Measurements from ENCODE around the gene HOXA9. TPM values are rescaled to one million over a fixed set of nuclear protein-coding genes. Genes with fewer than 3 reads are reported as not detected.
A peak's percentile ranks its signal among the peaks of the same experiment; 100 is the strongest.

The HOXA9 gene
- total and polyA plus RNA-seq, 2 experiments from 2014 or later, result not detected

DNA sequence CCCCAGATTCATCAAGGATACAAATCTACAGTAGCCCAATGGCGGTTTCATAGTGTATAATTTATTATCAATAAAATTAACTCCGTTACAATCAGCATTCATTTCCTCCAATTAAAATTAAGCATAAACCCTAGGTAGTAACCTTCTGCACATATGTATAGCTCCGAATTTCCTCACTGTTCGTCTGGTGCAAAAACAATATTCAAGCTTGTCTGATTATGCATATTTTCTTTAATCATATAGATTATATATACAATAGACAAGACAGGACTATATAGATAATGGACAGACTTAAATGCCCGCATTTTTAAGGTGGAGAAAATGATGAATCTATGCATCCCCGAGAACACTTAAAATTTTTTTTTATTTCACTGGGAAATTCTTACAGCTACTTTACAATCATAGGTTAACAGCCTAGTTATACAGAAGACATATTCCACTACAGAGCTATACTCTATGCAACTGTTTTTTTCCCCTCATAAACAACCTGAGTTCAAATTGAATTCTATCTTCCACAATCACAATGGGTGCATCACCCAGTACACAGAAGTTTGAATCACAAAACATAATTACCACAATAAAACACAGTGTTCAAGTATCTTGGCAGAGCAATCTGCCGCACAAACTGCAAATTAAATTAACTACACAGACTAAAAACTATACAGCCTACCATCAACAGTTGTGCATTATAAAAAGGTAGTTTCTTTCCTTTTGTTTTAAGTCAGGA is 2.6 kb downstream of the HOXA9 start:
- H3K4me3 ChIP-seq, result no peak overlapping the region
- peaks cover 100% of the 10 kb centered on the region for H3K27me3 ChIP-seq

GRCh38 chr7:27161721-27162560 is 3.4 kb downstream of the HOXA9 start:
- Histone ChIP-seq H3K36me3 (no peaks in the 10 kb centered on the region), H3K27ac (no peak overlapping the region), H3K9me3 (ENCODE audit: low read depth) (no peaks in the 10 kb centered on the region), H3K27me3 (peaks cover 100% of the 10 kb centered on the region), H3K4me3 (peak overlapping the region; percentile 45), H3K4me1 (ENCODE audit: low read depth) (no peaks in the 10 kb centered on the region)
- DNase-seq (ENCODE audit: low read depth in 1 of 2, low spot score in 1 of 2), result no peak
- TF ChIP-seq, protein P1, sequence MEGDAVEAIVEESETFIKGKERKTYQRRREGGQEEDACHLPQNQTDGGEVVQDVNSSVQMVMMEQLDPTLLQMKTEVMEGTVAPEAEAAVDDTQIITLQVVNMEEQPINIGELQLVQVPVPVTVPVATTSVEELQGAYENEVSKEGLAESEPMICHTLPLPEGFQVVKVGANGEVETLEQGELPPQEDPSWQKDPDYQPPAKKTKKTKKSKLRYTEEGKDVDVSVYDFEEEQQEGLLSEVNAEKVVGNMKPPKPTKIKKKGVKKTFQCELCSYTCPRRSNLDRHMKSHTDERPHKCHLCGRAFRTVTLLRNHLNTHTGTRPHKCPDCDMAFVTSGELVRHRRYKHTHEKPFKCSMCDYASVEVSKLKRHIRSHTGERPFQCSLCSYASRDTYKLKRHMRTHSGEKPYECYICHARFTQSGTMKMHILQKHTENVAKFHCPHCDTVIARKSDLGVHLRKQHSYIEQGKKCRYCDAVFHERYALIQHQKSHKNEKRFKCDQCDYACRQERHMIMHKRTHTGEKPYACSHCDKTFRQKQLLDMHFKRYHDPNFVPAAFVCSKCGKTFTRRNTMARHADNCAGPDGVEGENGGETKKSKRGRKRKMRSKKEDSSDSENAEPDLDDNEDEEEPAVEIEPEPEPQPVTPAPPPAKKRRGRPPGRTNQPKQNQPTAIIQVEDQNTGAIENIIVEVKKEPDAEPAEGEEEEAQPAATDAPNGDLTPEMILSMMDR (IDR thresholded peaks at IDR 0.05; ENCODE audit: low read depth, low read length), result no peak

More for the DNA sequence above, 2.6 kb downstream of the HOXA9 start:
- Histone ChIP-seq H3K9me3 (ENCODE audit: low read depth) (no peaks in the 10 kb centered on the region), H3K27ac (no peak overlapping the region), H3K36me3 (no peaks in the 10 kb centered on the region), H3K4me1 (ENCODE audit: low read depth) (no peaks in the 10 kb centered on the region)
- DNase-seq (ENCODE audit: low read depth in 1 of 2, low spot score in 1 of 2), result no peak
- TF ChIP-seq, protein P1 (IDR thresholded peaks at IDR 0.05; ENCODE audit: low read depth, low read length), result no peak

DNA sequence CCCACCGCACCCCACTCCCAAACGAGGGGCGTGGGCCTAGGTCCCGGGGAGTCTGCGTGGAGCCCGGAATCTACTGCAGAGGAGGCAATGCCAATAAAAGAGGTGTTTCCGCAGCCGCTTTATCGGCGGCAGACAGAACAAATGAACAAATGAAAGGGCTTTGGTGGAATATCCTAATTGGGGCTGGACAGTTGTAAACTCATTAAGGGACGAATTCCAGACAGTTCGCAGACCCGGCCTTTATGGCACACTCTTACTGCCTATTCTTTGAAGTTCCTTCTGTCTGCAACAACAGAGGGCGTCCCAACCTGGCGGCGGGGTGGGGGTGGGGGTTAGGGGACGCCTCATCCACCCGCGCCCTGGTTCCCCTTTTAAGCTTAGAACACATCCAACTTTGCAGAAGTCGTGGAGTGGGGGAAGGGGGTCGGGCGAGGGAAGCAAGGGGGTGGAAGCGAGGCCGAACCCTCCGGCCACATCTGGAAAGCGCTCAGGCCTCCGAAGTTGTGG is 4.1 kb downstream of the HOXA9 start:
- Histone ChIP-seq H3K9me3 (ENCODE audit: low read depth) (no peaks in the 10 kb centered on the region), H3K27ac (no peak overlapping the region), H3K36me3 (no peaks in the 10 kb centered on the region), H3K4me1 (ENCODE audit: low read depth) (no peaks in the 10 kb centered on the region), H3K4me3 (peak overlapping the region; percentile 45), H3K27me3 (peaks cover 100% of the 10 kb centered on the region)
- TF ChIP-seq, protein P1 (IDR thresholded peaks at IDR 0.05; ENCODE audit: low read depth, low read length), result no peak
- no peak for DNase-seq (ENCODE audit: low read depth in 1 of 2, low spot score in 1 of 2)

GRCh38 chr7:27160546-27161213 is 4.7 kb downstream of the HOXA9 start:
- H3K36me3 ChIP-seq, result no peaks in the 10 kb centered on the region
- H3K27me3 ChIP-seq, result peaks cover 100% of the 10 kb centered on the region
- no peak overlapping the region for H3K27ac ChIP-seq
- peak; percentile 84 to 86 for DNase-seq (ENCODE audit: low read depth in 1 of 2, low spot score in 1 of 2)
- no peaks in the 10 kb centered on the region for H3K4me1 ChIP-seq (ENCODE audit: low read depth)
- peak overlapping the region; percentile 45 for H3K4me3 ChIP-seq
- TF ChIP-seq, protein P1 (IDR thresholded peaks at IDR 0.05; ENCODE audit: low read depth, low read length), result peak; percentile 95
- no peaks in the 10 kb centered on the region for H3K9me3 ChIP-seq (ENCODE audit: low read depth)

DNA sequence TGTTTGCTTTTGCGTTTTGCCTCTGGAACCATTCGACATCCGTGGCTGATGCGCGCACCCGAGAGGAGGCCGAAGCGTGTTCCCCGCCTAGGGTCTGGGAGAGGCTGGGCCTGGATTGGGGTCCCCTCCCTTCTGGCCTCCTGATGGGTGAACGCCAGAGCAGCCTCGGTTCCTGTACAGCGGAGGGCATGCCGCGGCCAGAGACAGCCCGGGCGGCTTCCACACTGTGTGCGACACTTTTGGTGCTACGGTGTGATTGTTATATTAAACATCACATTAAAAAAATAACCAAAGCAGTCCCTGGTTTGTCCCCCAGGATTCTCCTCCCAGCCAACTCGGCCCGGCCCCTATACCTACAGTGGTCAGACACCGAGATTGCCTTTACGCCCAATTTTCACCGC is 5.2 kb downstream of the HOXA9 start:
- Histone ChIP-seq H3K9me3 (ENCODE audit: low read depth) (no peaks in the 10 kb centered on the region), H3K4me3 (peak overlapping the region; percentile 45), H3K4me1 (ENCODE audit: low read depth) (no peaks in the 10 kb centered on the region), H3K27ac (no peak overlapping the region), H3K27me3 (peaks cover 100% of the 10 kb centered on the region), H3K36me3 (no peaks in the 10 kb centered on the region)
- no peak for DNase-seq (ENCODE audit: low read depth in 1 of 2, low spot score in 1 of 2)
- TF ChIP-seq, protein P1 (IDR thresholded peaks at IDR 0.05; ENCODE audit: low read depth, low read length), result no peak
